OCI-LY1 (cell line): ENCODE measurements around the gene NR6A1.

Experiments
- H2AFZ ChIP-seq: fragments of 200-600 bp; sonication (generic), shearing (Covaris generic); 2 replicates; pipeline ENCODE4 v1.6.0; 2014; ENCODE audit warnings: antibody characterized with exemption, mild to moderate bottlenecking, low read length
- H3F3A ChIP-seq: fragments of 200-600 bp; sonication (generic), shearing (Covaris generic); 2 replicates; pipeline ENCODE4 v1.6.0; 2014; ENCODE audit warnings: mild to moderate bottlenecking, antibody characterized with exemption, low read length, moderate library complexity; ENCODE audit not compliant: insufficient read depth
- H3K27ac ChIP-seq: fragments of 200-600 bp; sonication (generic); 2 replicates; pipeline ENCODE4 v1.5.1; 2014; ENCODE audit warnings: low read length, mixed run types, mild to moderate bottlenecking, low read depth; ENCODE audit not compliant: poor library complexity, severe bottlenecking
- H3K27me3 ChIP-seq: fragments of 200-600 bp; sonication (generic); 2 replicates; pipeline ENCODE4 v1.6.0; 2014; ENCODE audit warnings: antibody characterized with exemption, mild to moderate bottlenecking, low read length, moderate library complexity; ENCODE audit not compliant: insufficient read depth
- H3K36me3 ChIP-seq: fragments of 200-600 bp; sonication (generic); 2 replicates; pipeline ENCODE4 v1.6.1; 2014; ENCODE audit warnings: mild to moderate bottlenecking, antibody characterized with exemption, low read length, moderate library complexity, mixed read lengths; ENCODE audit not compliant: insufficient read depth
- H3K4me1 ChIP-seq: fragments of 200-600 bp; sonication (generic); 2 replicates; pipeline ENCODE4 v1.5.1; 2014; ENCODE audit warnings: mild to moderate bottlenecking, low read length, moderate library complexity; ENCODE audit not compliant: insufficient read depth, severe bottlenecking
- H3K4me2 ChIP-seq: fragments of 200-600 bp; sonication (generic), shearing (Covaris generic); 2 replicates; pipeline ENCODE4 v1.6.1; 2014; ENCODE audit warnings: low read length
- H3K4me3 ChIP-seq: fragments of 200-600 bp; sonication (generic); 2 replicates; pipeline ENCODE4 v1.5.1; 2014; ENCODE audit warnings: low read length, low read depth, mild to moderate bottlenecking, mixed read lengths; ENCODE audit not compliant: poor library complexity, severe bottlenecking
- H3K79me2 ChIP-seq: fragments of 200-600 bp; shearing (Covaris generic); 2 replicates; pipeline ENCODE4 v1.6.1; 2016; ENCODE audit warnings: mixed run types, low read length, mixed read lengths; ENCODE audit not compliant: insufficient read depth
- H3K9ac ChIP-seq: fragments of 200-600 bp; sonication (generic), shearing (Covaris generic); 2 replicates; pipeline ENCODE4 v1.6.1; 2014; ENCODE audit warnings: mild to moderate bottlenecking, low read length, mixed read lengths
- H3K9me2 ChIP-seq: fragments of 200-600 bp; sonication (generic), shearing (Covaris generic); 2 replicates; pipeline ENCODE4 v1.6.1; 2014; ENCODE audit warnings: low read depth, mild to moderate bottlenecking, low read length, mixed read lengths
- H3K9me3 ChIP-seq: fragments of 200-600 bp; shearing (Covaris generic); 2 replicates; pipeline ENCODE4 v1.6.1; 2014; ENCODE audit warnings: low read length, mixed read lengths
- H4K20me1 ChIP-seq: fragments of 200-600 bp; sonication (generic), shearing (Covaris generic); 2 replicates; pipeline ENCODE4 v1.6.0; 2016; ENCODE audit warnings: mild to moderate bottlenecking, low read length; ENCODE audit not compliant: insufficient read depth
- EZH2 ChIP-seq: fragments of 200-600 bp; sonication (generic), shearing (Covaris generic); IDR thresholded peaks from 2 replicates; pipeline ENCODE4 v1.8.0; 2017; ENCODE audit warnings: borderline replicate concordance, mixed run types, mild to moderate bottlenecking, antibody characterized with exemption, low read length, moderate library complexity, mixed read lengths
- TF ChIP-seq, protein P1 (sequence below): fragments of 200-600 bp; sonication (generic), shearing (Covaris generic); IDR thresholded peaks from 2 replicates; pipeline ENCODE4 v1.5.1; 2017; ENCODE audit warnings: mild to moderate bottlenecking, antibody characterized with exemption, low read length, moderate library complexity, mixed read lengths

The NR6A1 gene

DNA sequence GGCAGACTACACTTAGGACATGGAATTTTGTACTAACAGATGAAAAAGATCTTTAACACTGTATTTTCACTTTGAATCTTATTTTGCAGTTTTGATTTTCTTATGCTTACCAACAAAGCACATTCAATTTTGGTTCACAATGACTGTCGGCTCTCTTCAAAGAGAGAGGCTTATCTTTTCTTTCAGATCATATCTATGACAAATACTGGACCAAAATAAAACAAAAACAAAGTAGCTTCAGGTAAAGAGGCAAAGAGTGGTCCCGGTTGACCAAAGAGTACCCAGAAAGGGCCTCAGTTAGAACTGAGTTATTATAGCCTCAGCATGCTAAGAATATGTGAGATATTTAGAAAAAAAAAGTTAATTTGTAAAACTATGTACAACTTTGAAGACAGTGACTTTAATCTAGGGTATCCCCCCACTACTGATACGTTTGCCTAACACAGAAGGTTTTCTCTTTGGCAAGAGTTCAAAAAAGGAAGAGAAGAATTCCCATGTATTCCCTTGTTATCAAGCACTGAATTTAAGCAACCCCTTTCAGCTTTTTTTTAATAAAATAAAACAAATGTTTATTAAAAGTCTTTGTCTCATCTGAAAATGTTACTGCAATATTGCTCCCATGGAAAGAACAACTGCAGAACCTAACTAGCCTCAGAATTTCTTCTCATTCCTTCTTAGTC is 50.5 kb downstream of the NR6A1 start:
- Histone ChIP-seq H2AFZ (no peak overlapping the region), H3K4me2 (no peak overlapping the region), H3K27me3 (no peaks in the 10 kb centered on the region), H3K9me3 (no peaks in the 10 kb centered on the region), H3K79me2 (no peaks in the 10 kb centered on the region), H3K9ac (no peak overlapping the region), H3F3A (no peaks in the 10 kb centered on the region), H3K4me1 (no peaks in the 10 kb centered on the region), H3K9me2 (no peaks in the 10 kb centered on the region), H4K20me1 (no peaks in the 10 kb centered on the region), H3K4me3 (no peak overlapping the region), H3K27ac (no peak overlapping the region), H3K36me3 (no peaks in the 10 kb centered on the region)
- no peak for TF ChIP-seq EZH2
- TF ChIP-seq, protein P1, sequence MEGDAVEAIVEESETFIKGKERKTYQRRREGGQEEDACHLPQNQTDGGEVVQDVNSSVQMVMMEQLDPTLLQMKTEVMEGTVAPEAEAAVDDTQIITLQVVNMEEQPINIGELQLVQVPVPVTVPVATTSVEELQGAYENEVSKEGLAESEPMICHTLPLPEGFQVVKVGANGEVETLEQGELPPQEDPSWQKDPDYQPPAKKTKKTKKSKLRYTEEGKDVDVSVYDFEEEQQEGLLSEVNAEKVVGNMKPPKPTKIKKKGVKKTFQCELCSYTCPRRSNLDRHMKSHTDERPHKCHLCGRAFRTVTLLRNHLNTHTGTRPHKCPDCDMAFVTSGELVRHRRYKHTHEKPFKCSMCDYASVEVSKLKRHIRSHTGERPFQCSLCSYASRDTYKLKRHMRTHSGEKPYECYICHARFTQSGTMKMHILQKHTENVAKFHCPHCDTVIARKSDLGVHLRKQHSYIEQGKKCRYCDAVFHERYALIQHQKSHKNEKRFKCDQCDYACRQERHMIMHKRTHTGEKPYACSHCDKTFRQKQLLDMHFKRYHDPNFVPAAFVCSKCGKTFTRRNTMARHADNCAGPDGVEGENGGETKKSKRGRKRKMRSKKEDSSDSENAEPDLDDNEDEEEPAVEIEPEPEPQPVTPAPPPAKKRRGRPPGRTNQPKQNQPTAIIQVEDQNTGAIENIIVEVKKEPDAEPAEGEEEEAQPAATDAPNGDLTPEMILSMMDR = no peak

DNA sequence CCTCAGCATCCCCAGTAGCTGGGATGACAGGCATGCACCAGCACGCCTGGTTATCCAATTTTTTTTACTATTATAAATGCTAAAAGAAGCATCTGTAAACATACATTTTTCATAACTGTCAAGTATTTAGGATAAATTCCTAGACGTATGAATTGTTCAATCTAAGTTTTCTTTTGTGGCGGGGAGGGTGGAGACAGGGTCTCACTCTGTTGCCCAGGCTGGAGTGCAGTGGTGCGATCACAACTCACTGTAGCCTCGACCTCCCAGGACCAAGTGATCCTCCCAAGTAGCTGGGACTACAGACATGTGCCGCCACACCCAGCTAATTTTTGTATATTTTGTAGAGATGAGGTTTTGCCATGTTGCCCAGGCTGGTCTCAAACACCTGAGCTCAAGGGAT is 52.2 kb downstream of the NR6A1 start:
- Histone ChIP-seq H3K9me3 (no peaks in the 10 kb centered on the region), H3K36me3 (no peaks in the 10 kb centered on the region), H3K9me2 (no peaks in the 10 kb centered on the region), H3K4me1 (no peaks in the 10 kb centered on the region), H3K79me2 (no peaks in the 10 kb centered on the region), H3K4me2 (no peak overlapping the region), H3K4me3 (no peak overlapping the region), H3F3A (no peaks in the 10 kb centered on the region), H3K27ac (no peak overlapping the region), H3K27me3 (no peaks in the 10 kb centered on the region), H3K9ac (no peak overlapping the region), H4K20me1 (no peaks in the 10 kb centered on the region), H2AFZ (no peak overlapping the region)
- TF ChIP-seq EZH2 = no peak
- TF ChIP-seq, protein P1 = no peak

DNA sequence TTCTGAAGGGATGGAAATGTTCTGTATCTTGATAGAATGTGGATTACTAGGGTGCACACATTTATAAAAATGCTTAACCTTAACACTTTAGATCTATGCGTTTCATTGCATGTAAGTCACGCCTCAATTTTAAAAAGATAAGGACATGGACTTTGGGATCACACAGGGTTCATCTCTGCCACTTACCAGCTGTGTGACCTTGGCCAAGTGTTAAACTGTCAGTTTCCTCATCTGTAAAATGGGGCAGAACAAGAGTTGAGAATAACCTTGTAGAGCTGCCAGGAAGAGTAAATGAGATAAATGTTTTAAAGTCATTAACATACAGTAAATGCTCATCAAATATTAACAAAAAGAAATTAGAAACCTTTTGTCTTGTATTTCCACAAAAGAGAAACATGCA is 53.5 kb downstream of the NR6A1 start:
- Histone ChIP-seq H3K4me3 (no peak overlapping the region), H3K27ac (no peak overlapping the region), H3K27me3 (no peaks in the 10 kb centered on the region), H2AFZ (no peak overlapping the region), H4K20me1 (no peaks in the 10 kb centered on the region), H3K36me3 (no peaks in the 10 kb centered on the region), H3K9me2 (no peaks in the 10 kb centered on the region), H3K4me2 (no peak overlapping the region), H3K79me2 (no peaks in the 10 kb centered on the region), H3K4me1 (no peaks in the 10 kb centered on the region), H3K9ac (no peak overlapping the region), H3F3A (no peaks in the 10 kb centered on the region), H3K9me3 (no peaks in the 10 kb centered on the region)
- TF ChIP-seq, protein P1 = no peak
- no peak for TF ChIP-seq EZH2
